A172 (cell line): ENCODE data around the gene ANKRD2. TPM values are rescaled to one million over a fixed set of nuclear protein-coding genes. Genes with fewer than 3 reads are reported as not detected.

Experiments
- total RNA-seq: library from RNA; depleted of rRNA; stranded (reverse); fragments of >200 nt; shearing (Covaris generic); gene quantifications from 2 replicates; pipeline ENCODE4 v1.2.3, GENCODE V29; 2014; rRNA removed

The ANKRD2 gene
- total RNA-seq, 1 experiment from 2014 or later = 2.0 TPM

Other genes with a start within 250 kb of the ANKRD2 start
- gene FRAT2, start 238.1 kb upstream of the ANKRD2 start, total RNA-seq = 4.0 and 4.2 TPM in 2 replicates
- 47.9 and 52.8 TPM in 2 replicates for gene RRP12, start 171.4 kb upstream of the ANKRD2 start, total RNA-seq
- gene PGAM1, start 146.6 kb upstream of the ANKRD2 start, total RNA-seq = 967 and 1,053 TPM in 2 replicates
- 101 and 116 TPM in 2 replicates for gene EXOSC1, start 126.8 kb upstream of the ANKRD2 start, total RNA-seq
- gene ZDHHC16, start 126.6 kb upstream of the ANKRD2 start, total RNA-seq = 85.5 and 108 TPM in 2 replicates
- 90.4 and 105 TPM in 2 replicates for gene MMS19, start 74.4 kb upstream of the ANKRD2 start, total RNA-seq
- gene UBTD1, start 73.9 kb upstream of the ANKRD2 start, total RNA-seq = 37.6 and 53.8 TPM in 2 replicates
- gene HOGA1, start 11.6 kb downstream of the ANKRD2 start, total RNA-seq = 6.3 and 7.7 TPM in 2 replicates
- 0.38 TPM in 1 of 2 replicates, not detected in the other for gene C10orf62, start 16.9 kb downstream of the ANKRD2 start, total RNA-seq
- 6.2 and 10.0 TPM in 2 replicates for gene MORN4, start 60.7 kb downstream of the ANKRD2 start, total RNA-seq
- 31.7 and 32.1 TPM in 2 replicates for gene PI4K2A, start 67.9 kb downstream of the ANKRD2 start, total RNA-seq
- gene AVPI1, start 114.5 kb downstream of the ANKRD2 start, total RNA-seq = 26.7 and 28.7 TPM in 2 replicates
- 68.2 and 69.7 TPM in 2 replicates for gene MARVELD1, start 141.0 kb downstream of the ANKRD2 start, total RNA-seq
- gene ZFYVE27, start 164.3 kb downstream of the ANKRD2 start, total RNA-seq = 22.4 and 25.6 TPM in 2 replicates
- not detected in 2 replicates for gene SFRP5, start 199.2 kb downstream of the ANKRD2 start, total RNA-seq